ENCODE measurements around the gene GJC2.

DNA sequence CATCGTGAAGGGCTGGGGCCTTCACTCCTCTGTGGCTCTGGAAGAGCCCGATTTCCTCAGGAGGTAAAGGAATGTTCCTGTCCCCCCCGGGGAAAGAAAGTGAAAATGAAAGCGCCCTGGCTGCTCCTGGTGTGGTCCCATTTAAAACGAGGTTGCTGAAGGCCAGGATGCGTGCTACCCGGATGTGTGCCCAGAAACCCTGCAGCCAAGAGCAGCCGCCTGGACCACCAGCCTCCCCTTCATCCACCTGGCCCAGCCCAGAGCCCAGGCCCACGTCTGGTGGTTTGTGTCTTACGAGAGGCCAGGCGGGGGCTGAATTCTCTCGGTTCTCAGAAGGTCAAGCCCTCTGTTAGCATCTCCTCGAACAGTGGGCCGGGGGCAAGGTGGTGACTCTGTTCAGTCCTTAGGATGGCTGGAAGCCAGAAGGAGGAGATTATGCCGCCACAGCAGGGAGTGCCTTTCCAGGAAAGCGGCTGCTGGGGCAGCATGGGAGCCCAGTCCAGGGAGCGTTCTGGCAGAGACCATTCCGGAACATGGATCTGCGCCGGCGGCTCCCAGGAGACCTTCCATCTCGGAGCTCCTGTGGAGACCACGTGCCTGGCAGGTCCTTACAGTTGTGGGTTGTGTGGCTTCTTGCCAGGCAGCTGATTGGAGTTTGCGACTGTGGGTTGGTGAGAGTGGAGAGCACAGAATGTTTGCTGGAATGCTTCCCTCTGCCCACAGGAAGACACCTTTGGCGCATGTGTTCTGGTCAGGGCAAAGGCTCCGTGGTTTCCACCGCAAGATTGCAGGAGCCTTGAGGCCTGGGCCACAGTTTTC is 8.3 kb upstream of the GJC2 start:
- TF ChIP-seq POLR2AphosphoS5 (IDR thresholded peaks at IDR 0.05; ENCODE audit: insufficient read depth, low read depth, low read length), result no peak
- TF ChIP-seq EZH2 (IDR thresholded peaks at IDR 0.05; ENCODE audit: borderline replicate concordance, low read depth, low read length, severe bottlenecking), result no peak
- TF ChIP-seq, protein P1, sequence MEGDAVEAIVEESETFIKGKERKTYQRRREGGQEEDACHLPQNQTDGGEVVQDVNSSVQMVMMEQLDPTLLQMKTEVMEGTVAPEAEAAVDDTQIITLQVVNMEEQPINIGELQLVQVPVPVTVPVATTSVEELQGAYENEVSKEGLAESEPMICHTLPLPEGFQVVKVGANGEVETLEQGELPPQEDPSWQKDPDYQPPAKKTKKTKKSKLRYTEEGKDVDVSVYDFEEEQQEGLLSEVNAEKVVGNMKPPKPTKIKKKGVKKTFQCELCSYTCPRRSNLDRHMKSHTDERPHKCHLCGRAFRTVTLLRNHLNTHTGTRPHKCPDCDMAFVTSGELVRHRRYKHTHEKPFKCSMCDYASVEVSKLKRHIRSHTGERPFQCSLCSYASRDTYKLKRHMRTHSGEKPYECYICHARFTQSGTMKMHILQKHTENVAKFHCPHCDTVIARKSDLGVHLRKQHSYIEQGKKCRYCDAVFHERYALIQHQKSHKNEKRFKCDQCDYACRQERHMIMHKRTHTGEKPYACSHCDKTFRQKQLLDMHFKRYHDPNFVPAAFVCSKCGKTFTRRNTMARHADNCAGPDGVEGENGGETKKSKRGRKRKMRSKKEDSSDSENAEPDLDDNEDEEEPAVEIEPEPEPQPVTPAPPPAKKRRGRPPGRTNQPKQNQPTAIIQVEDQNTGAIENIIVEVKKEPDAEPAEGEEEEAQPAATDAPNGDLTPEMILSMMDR (IDR thresholded peaks at IDR 0.05; ENCODE audit: extremely low read depth in 1 of 2, insufficient read depth in 1 of 2, low read depth in 1 of 2, low read length in 2 of 2), result no peak
- no peak for TF ChIP-seq JUN (IDR thresholded peaks at IDR 0.05; ENCODE audit: borderline replicate concordance, insufficient read depth, insufficient read length, low read depth)
- TF ChIP-seq POLR2A (IDR thresholded peaks at IDR 0.05; ENCODE audit: low read depth, low read length), result no peak

All from endothelial cell of umbilical vein (primary cell).